Ovary (tissue), 3 donors: ENCODE measurements around the gene PLEKHF1.

ENCODE experiments used
- CTCF ChIP-seq, 3 donors: fragments of 450-650 bp in 2 of 3; fragments of 200-600 bp in 1 of 3; IDR thresholded peaks; one replicate each; pipeline versions ENCODE4 v1.5.1 to v1.8.0; 2016 to 2022; ENCODE audit warnings: antibody characterized with exemption in 3 of 3, mild to moderate bottlenecking in 1 of 3
- EP300 ChIP-seq: sonication (generic); formaldehyde crosslinking; IDR thresholded peaks from one replicate; pipeline ENCODE4 v1.6.1; 2017; ENCODE audit warnings: antibody characterized with exemption
- POLR2A ChIP-seq: fragments of 450-650 bp; IDR thresholded peaks from one replicate; pipeline ENCODE4 v1.6.1; 2017; ENCODE audit warnings: antibody characterized with exemption, mild to moderate bottlenecking, moderate library complexity
- donor health status: DM: no; HTN: no; CAD: no.

DNA sequence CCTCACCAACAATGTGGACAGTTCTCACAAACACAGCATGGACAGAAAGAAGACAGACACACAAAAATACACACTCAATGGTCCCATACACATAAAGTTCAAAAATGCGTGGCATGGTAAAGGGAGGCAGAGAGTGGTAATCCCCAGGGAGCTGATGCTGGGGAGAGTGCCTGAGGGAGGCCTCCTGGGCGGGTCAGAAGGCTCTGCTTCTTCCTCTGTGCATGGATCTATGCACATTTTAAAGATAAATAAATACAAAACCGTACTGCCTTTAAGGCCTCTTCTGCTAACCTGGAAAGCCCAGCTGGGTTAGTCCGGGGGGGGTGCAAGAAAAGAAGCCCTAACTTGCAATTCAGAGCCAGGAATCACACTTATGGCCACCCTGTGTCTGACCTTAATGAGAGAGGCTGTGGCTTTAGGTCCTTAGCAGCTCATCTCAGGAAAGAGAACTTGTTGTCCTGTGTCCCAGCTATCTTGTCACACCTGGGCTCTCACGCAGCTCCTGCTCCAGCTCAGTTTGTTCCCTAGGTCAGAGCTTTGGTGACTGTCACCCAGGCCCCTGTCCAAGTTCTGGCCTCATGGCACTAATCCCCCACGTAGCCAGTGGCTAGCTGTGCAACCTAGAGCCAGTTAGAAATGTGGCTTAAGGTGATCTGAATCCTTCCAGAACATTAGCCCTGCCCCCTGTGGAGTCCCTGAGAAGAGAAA lies 30.7 kb upstream of the PLEKHF1 start:
- TF ChIP-seq CTCF (IDR thresholded peaks at IDR 0.05) (no peak), POLR2A (no peak), EP300 (no peak)
